GM03348 (cell line): ENCODE results near the gene CAPN11.

ENCODE experiments used
- DNase-seq: peaks from one replicate; pipeline ENCODE4 v3.0.0; 2012; ENCODE audit warnings: low spot score

CAPN11 gene

DNA sequence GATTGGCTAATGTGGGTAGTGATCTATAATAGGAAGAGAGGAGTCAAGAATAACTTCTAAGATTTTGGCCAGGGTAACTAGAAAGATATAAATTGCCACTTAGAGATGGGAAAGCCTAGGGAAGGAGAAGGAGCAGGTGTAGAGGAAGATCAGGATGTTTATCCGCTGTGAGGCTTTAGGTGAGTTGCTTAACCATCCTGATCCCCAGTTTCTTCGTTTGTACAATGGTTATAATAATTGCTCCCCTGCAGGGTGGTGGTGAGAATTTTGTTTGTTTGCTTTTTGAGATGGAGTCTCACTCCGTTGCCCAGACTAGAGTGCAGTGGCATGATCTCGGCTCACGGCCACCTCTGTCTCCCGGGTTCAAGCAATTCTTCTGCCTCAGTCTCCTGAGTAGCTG lies 55.7 kb downstream of the CAPN11 start:
- DNase-seq: no peak

DNA sequence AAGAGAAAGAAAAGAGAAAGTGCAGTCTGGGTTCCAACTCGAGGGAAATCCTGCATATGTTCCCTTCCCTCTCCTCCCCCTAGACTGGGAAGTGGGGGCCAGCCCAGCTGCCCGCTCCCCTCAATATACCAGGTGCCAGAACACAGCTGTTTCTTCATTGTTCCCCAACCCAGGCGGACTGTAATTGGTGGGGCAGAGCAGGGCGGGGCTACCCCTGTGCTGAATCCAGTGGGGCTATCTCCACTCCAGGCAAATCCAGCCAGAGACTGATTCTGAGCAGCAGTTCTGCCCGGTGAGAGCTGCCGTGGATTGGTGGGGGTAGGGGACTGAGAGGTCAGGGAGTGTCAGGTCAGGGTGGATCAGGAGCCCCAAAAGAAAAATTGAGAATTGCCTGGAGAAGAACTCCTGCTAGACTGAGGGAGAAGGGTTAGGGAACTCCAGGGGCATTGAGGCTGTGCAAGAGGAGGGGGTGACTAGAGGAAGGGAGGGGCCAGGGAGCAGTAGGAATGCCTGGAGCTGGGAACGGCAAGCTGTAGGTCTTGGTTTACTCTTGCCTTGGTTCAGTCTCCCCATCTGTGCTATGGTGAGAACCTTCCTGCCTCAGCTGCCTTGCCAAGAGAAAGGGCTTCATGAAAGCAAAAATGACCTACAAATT lies 58.2 kb downstream of the CAPN11 start, which contains the start of gene MYMX:
MYMX (plus strand) TSS at position 250 of the 655 bp plus-strand sequence. CDS start 546 bp downstream, outside the sequence.
- DNase-seq: no peak

DNA sequence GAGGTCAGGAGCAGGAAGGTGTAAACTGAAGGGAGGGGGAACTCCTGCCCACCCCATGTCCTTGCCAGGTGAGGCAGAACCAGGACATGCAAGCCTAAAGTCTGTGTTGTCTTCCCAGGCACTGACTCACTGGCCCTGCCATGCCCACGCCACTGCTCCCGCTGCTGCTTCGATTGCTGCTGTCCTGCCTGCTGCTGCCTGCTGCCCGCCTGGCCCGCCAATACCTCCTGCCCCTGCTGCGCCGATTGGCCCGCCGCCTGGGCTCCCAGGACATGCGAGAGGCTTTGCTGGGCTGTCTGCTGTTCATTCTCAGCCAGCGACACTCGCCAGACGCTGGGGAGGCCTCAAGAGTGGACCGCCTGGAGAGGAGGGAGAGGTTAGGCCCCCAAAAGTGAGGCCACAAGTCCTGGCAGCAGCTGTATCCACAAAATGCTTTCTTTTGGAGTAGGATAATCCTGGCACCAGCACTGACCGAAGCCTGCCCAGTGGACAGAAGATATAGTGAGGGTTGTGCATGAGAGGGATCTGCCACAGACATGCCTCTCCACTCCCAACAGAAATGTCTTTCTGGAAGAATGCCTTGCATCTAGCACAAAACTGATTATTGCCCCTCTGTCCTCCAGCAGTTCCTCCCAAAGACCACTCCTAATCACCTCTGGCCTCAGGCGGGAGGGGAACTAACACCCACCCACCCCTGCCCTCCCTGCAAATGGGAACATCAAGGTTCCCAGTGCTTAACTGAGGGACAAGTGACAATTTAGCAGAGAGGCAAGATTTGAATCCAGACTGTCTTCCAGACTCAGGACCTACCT lies 58.9 kb downstream of the CAPN11 start:
- DNase-seq: peak; percentile 53

DNA sequence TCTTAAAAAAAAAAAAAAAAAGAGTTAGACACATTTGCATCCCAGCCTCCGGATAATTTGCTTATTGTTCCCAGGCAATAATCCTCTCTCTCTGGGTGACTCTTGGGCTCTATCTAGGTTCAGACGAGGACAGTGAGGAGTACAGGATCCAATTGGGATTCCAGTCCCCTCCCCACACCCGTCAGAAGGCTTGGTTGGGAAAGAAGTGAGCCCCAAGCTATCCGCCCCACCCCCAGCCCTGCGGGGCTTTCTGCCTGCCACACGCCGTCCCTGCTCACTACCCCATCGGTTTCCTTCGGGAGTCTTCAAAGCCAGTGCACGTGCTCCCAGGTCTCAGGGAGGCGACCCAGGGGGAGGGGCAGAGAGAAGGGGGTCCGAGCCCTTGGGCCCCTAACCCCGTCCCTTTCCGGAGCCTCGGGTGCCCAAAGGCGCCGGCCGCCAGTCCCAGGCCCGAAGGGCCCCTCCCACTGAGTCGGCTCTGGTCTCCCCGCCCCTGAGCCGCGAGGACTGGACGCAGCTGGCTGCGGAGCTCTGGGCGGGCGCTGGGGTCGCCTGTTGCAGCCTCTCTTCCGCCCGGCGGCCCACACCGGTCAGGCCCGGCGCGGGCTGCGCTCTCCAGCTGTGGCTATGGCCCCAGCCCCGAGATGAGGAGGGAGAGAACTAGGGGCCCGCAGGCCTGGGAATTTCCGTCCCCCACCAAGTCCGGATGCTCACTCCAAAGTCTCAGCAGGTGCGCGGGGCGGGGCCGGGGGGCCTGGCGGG lies 60.6 kb downstream of the CAPN11 start:
- peak; percentile 84 for DNase-seq

DNA sequence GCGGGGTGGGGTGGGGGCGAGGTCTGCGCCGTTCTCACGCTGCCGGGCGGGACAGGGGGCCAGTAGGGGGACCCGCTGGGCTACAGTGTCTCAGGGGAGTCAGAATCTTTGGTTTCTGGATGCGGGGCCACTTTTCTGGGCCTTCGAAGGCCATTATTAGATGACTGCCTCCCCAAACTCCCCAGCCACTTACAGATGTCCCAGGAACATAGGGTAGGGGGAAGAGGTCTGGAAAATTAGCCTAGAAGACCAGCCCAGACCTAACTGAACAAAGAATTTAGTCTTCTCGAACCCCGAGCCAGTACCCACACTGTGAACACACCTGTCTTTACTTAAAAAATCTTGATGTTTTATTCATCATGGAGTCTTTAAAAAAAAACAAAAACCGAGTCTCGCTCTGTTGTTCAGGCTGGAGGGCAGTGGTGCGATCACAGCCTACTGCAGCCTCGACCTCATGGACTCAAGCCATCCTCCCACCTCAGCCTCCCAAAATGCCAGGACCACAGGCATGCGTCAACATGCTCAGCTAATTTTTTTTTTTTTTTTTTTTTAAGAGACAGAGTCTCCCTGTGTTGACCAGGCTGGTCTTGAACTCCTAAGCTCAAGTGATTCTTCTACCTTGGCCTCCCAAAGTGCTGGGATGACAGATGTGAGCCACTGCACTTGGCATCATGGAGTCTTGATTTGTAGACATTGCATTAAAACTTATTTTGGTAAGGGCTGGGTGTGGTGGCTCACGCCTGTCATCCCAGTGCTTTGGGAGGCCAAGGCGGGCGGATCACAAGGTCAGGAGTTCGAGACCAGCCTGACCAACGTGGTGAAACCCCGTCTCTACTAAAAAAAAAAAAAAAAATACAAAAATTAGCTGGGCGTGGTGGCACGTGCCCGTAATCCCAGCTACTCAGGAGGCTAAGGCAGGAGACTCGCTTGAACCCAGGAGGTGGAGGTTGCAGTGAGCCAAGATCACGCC lies 61.5 kb downstream of the CAPN11 start:
- no peak for DNase-seq

DNA sequence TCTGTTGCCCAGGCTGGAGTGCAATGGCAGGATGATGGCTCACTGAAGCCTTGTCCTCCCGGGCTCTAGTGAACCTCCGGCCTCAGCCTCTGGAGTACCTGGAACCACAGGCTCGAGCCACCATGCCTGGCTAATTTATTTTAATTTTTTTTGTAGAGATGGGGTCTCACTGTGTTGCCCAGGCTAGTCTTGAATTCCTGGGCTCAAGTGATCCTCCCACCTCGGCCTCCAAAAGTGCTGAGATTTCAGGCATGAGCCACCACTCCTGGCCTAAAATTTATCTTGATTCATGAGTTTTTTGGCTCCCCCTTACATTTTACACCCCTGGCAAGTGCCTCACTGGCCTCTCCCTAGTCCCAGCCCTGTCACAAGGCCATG lies 62.3 kb downstream of the CAPN11 start:
- no peak for DNase-seq

DNA sequence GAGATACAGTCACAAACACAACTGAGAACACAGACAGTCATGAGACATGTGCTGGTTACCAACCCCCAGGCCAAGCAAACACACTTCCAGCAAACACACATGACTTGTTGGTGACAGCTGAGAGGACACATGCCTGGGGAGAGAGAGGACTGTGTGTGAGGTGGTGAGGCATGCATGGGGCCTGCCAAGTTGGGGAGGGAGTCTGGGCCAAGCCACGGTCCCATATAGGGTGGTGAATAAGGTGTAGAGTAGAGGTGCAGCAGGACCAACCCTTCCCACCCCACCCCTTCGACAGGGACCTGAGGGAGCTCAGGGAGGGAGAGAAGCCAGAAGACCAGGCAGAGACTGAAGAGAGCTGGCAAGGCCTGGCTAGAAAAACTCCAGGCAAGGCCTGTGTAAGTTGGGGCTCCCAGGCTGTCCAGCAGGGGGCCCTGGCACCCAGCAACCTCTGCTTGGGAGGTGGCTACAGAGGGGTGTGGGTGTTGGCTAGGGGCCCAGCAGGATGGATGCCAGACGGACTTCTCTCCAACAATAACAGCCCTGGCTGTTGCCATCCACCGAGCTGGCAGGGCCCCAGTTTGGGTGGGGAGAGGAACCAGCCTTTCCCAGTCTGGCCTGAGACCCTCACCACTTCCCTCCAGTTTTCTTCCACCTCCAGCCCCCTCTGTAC lies 62.8 kb downstream of the CAPN11 start:
- peak; percentile 85 for DNase-seq

DNA sequence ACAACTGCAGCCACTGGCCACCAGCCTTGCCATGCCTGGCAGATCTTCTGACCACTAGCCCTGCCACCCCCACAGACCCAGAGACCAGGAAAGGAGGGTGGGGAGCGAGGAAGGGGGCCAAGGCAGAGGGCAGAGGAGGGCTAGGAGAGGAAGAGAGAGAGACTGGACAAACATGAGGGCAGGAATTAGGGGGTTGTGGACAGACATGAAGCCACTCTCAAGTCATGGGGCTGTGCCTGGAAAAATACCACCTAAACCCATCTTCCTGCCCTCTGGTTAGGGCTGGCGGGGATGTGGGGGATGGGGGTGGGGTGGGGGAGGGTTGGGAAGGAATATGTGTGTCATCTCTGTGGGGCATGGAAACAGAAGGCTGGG lies 63.3 kb downstream of the CAPN11 start:
- DNase-seq: no peak

DNA sequence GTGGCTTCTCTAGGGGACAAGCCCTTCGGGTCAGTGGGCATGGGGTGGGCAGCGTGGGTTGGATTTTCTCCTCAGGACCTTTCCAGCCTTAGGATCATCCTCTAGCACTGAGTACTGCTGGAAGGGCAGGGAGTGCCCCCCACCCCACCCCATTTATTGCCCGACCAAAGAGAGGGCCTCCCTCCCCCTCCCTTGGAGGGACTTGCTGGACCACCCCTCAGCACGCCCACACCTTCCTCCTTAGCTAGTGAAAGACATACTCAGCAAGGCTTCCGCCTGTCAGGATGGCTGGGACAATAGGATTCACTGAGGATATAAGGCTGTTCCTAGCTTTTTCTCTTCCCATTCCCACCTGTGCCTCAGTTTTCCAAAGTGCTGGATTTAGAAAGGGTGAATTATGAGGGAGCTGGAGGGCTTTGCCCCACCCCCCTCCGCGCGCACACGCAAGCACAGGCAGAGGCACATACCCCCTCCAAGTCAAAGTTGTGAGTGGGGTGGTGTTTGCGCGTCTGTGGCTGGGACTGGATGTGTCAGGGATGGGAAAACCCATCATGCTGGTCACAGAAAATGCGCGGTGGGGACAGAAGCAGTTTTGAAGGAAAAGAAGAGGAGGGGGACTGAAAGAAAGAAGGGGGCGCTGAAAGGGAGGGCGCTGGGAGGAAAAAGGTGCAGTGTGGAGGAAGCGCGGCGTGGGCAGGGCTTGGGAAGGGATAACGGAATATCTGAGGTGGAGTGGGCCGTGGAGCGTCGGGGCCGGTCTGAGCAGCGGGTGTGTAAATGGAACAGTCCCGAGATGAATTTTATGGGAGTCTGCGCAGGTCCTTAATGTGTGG lies 64.1 kb downstream of the CAPN11 start:
- no peak for DNase-seq

DNA sequence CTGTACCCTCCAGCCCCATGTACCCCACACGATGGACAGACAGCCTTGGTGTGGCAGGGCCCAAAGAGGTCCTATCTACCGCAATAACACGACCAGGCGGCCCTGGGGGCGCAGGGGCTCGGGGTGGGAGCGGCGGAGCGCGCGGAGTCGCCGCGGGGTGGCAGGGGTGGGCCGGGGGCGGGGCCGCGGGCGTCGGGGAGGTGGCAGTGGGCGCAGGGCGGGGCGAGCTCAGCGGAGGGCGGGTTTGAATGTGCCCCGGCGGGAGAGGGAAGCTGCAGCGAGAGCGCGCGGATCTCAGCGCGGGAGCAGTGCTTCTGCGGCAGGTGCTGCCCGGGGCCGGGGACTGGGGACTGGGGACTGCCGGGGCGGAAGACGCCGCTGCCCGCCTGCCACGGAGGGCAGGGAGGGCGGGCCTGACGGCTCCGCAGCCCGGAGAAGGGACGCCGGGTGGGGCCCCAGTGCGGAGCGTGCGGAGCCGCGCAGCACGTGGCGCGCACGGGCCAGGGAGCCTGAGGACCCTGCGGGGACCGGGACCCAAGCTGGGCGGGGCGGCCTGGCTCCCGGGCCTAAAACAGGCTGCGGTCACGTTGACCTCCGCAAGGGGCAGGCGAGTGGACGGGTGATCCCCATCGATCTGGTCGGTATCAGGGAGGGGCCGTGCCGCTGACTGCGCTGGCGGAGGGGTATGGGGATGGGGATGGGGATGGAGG lies 64.9 kb downstream of the CAPN11 start, which contains the start of gene SLC29A1:
SLC29A1 (plus strand) TSS at position 277 of the 710 bp plus-strand sequence. CDS start 3,719 bp downstream, outside the sequence.
- peak; percentile 94 for DNase-seq

DNA sequence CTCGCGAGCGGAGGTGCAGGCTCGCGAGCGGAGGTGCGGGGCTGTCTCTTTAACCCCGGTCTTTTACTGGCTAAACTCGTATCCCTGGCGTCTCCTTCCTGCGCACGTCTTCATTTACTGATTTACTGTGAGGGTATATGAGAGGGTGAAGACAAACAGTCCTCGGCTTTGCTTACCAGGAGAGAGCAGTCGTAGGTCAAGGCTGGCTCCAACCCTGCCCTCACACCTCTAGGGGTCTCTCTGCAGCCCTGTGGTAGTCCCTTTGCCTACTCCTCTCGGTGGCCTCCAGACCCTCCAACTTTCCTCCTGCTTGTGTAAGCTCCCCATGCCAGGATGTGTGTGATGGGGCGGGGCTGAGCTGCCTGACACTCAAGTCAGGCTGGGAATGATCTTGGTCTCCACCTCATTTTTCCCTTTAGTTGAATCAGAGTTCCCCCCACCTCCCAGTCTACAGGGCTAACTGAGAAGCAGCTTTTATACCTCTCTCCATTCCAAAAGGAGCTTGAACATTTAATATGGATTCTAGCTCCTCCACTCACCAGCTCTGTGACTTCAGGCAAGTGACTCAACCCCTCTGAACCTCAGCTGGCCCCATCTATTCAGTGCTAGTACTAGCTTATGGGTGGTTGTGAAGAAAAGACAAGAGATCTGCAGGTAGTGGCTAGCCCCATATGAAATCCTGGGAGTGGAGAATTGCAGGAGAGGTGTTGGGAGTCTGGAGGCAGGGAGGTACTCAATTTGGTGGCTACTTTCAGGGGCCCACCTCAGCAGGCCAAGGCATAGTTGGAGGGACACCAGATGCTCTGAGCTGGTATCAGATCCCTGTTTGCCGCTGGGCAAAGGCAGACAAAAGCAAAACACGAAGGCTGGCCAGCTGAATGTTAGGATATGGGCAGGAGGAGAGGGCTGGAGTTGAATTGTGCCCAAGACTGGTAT lies 65.7 kb downstream of the CAPN11 start:
- DNase-seq: no peak

DNA sequence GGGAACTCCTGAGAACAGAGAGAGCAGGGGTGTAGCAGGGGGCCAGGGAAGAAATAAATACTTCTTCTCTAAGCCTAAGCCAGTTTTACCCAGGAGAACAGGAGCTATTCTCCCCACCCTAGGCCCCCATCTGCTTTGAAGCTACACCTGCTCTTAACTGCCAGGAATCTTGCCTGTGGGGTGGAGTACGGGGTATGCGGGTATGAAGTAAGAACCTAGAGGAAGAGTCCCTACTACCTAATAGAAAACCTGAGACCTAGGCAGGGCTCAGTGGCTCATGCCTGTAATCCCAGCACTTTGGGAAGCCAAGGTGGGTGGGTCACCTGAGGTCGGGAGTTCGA lies 66.3 kb downstream of the CAPN11 start:
- no peak for DNase-seq

DNA sequence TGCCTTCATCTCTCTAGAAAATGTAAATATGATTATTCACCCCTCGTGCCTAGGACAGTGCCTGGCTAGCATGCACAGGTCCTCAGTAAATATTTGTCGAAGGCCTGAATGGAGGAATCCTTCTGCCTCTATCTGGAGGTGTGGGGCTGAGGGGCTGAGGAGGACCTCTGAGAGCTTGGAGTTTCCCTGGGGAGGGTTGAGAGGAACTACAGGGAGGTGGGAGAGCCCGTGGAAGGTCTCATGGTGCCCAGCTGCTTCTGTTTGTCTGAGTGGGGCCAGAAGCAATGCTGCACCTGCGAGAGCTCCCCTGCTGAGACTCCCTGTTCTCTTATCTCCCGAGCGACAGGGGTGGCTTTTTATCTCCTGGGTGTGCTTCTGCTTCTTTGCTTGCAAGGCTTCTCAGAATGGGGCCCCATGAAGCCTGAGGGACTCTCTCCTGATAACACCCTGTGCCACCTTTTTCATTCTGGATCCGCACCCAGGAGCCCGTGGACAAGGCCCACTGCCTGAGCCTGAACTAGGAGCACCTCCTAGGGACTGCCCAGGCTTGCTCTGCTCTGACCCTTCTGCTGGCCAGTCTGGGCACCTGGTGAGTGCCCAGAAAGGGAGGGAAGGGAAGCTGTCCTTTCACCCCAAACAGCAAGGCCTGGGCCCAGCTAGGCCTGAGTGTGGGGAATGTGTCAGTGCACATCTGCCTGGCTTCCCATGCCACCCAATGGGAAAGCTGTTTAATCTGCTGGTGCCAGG lies 67.1 kb downstream of the CAPN11 start:
- DNase-seq: no peak

DNA sequence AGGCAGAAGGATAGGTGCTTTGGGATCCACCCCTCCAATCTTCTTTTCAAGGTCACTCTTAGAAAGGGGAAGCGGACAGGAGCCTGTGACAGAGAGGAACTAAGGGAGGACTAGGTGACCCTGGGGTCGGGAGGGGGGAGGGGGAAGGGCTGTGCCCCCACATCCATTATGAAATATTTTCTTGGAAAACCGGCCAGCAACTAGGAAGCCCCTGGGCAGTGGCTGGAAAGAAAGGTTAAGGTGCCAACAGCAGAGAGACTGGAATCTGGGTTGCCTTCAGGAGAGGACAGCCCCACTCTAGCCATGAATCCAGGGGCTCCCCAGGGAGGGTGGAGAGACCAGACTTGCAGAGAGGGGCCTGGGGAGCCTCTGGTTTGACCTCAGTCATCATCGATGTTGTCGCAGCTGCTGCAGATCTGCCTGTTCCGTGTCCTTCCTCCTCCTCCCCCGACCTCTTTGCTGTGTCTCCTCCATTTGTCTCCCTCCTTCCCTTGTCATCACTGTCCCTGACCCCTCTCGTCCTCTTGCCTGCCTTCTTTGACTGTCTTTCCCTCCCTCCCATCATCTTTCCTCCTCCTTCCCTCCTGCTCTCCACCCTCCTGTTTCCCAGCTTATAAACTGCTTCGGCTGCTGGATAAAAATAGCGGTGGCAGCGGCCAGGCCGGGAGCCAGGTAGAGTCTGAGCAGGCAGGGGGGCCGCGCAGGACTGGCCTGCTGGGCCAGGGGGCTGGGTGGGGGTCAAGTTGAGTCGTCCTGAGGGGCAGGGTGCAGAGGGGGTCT lies 67.9 kb downstream of the CAPN11 start:
- DNase-seq: no peak

DNA sequence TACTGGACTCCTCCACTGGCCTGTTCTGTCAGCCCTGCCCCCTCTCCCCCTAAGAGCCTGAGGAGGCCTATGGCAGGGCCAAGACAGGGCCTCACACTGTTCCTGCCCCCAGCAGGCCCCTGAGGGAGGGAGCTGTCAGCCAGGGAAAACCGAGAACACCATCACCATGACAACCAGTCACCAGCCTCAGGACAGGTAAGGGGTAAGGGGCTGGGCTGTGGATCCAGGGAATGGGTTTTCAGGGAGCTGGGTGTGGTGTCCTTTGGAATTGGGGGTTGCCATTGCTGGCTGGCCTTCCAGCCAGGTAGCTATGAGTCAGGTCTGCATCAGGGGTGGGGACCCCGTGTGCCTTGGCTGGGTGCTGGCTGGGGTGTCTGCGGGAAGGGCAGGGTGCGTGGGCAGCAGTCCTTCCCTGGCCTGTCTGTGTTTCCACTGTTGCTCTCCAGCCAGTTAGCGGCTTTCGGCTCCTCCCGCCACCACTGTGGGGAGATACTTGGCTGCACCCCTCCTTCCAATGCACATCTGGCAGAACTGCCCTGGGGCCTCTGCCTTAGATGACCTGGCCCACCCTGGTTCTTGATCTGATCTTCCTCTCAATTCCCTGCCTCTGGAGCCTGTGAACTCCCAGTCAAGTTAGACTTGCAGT lies 68.7 kb downstream of the CAPN11 start:
- no peak for DNase-seq

DNA sequence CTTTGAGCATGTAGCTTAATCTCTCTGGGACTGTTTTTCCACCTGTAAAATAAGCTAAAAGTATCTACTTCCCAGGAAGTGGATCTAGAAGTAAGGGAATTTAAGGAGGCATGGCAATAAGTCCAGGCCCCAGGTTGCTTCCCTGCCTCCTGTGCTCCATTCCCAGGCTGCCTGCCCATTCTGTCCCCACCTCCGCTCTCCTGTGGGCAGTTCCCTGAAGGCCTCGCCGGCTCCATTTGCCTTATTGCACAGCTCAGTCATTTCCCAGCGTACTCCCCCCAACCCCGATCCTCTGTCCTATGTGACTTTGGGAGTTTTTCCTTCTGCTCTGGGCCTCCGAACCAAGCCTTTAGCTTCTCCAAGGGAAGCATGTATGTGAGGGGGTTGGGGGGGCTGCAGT lies 69.4 kb downstream of the CAPN11 start:
- DNase-seq: no peak
